ENCODE measurements around the gene MAFG. TPM values are rescaled to one million over a fixed set of nuclear protein-coding genes. Genes with fewer than 3 reads are reported as not detected.

Gene MAFG
- total and polyA plus RNA-seq, 9 of the 15 experiments (the other 6 are each of a cell fraction or from before 2014, with no cell fraction given), result 1.1 to 58.1 (median 24.9) TPM

DNA sequence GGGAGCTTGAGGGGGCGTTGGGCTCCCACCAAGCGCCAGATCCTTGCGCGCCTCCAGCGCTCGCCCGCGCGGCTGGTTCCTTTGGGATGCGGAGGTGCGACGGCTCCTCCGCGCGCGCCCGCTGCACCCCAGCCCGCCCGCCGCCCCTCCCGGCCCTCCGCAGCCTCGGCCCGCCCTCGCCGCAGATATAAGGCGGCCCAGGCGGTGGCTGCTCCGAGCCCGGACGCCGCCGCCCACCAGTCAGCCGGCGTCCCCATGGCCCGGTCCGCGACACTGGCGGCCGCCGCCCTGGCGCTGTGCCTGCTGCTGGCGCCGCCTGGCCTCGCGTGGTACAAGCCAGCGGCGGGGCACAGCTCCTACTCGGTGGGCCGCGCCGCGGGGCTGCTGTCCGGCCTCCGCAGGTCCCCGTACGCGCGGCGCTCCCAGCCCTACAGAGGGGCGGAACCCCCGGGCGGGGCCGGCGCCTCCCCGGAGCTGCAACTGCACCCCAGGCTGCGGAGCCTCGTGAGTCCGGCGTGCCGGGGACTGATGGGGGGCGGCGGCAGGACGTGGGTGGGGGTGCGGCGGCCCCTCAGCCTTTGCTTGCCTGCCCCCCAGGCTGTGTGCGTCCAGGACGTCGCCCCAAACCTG is 25.4 kb downstream of the MAFG start, which contains the start of gene NPB (continued):
- TF ChIP-seq PBX2 (CRISPR knock-in tag; IDR thresholded peaks at IDR 0.05; ENCODE audit: low read depth) (no peak), PBX2 (tag; conservative IDR thresholded peaks at IDR 0.05; ENCODE audit: low read depth) (no peak), SMAD4 (CRISPR knock-in tag; conservative IDR thresholded peaks at IDR 0.05) (peak; percentile 50; the same call in 1 of the 2 replicates), L3MBTL2 (IDR thresholded peaks at IDR 0.05) (0 out of 2 replicates have a peak, but pooled peaks have one; percentile 35), ZFPM2 (CRISPR knock-in tag; IDR thresholded peaks at IDR 0.05) (no peak), ZNF76 (CRISPR knock-in tag; IDR thresholded peaks at IDR 0.05; ENCODE audit: borderline replicate concordance) (no peak), MTA3 (IDR thresholded peaks at IDR 0.05; ENCODE audit: borderline replicate concordance) (no peak), CBX1 (IDR thresholded peaks at IDR 0.05; ENCODE audit: low read depth) (peak; percentile 41; the same call in 1 of the 2 replicates), TGIF2 (CRISPR knock-in tag; IDR thresholded peaks at IDR 0.05) (no peak), ZNF79 (CRISPR knock-in tag; IDR thresholded peaks at IDR 0.05; ENCODE audit: low read depth) (no peak), MAZ (CRISPR knock-in tag; conservative IDR thresholded peaks at IDR 0.05 in 1 of 2, IDR thresholded peaks at IDR 0.05 in 1 of 2) (peak in 1 of 2 experiments; percentile 28; a peak in 2 of 4 replicates), THAP7 (CRISPR knock-in tag; IDR thresholded peaks at IDR 0.05) (peak; percentile 78; the same call in 1 of the 2 replicates), DACH1 (IDR thresholded peaks at IDR 0.05; ENCODE audit: partially characterized antibody) (no peak), ZNF707 (CRISPR knock-in tag; conservative IDR thresholded peaks at IDR 0.05) (no peak), NRF1 (conservative IDR thresholded peaks at IDR 0.05 in 1 of 2, IDR thresholded peaks at IDR 0.05 in 1 of 2) (no peak), SMARCC2 (IDR thresholded peaks at IDR 0.05; ENCODE audit: low read depth) (no peak), PHTF2 (CRISPR knock-in tag; IDR thresholded peaks at IDR 0.05) (no peak), NBN (IDR thresholded peaks at IDR 0.05; ENCODE audit: low read depth) (no peak), HMG20A (CRISPR knock-in tag; conservative IDR thresholded peaks at IDR 0.05) (no peak), SRSF1 (IDR thresholded peaks at IDR 0.05; ENCODE audit: low read depth, low read length) (no peak), HBP1 (CRISPR knock-in tag; IDR thresholded peaks at IDR 0.05) (no peak)
- TF ChIP-seq, protein P1, sequence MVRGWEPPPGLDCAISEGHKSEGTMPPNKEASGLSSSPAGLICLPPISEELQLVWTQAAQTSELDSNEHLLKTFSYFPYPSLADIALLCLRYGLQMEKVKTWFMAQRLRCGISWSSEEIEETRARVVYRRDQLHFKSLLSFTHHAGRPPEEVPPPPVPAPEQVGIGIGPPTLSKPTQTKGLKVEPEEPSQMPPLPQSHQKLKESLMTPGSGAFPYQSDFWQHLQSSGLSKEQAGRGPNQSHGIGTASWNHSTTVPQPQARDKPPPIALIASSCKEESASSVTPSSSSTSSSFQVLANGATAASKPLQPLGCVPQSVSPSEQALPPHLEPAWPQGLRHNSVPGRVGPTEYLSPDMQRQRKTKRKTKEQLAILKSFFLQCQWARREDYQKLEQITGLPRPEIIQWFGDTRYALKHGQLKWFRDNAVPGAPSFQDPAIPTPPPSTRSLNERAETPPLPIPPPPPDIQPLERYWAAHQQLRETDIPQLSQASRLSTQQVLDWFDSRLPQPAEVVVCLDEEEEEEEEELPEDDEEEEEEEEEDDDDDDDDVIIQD (CRISPR knock-in tag; IDR thresholded peaks at IDR 0.05), result no peak
